NCI-H2227 (cell line): Measurements from ENCODE around the gene TPCN1.

Experiments used
- DNase-seq: peaks from one replicate; lab custom pipeline; 2025; ENCODE audit not compliant: unreplicated experiment; lab: John Stamatoyannopoulos, UW

Gene TPCN1

GRCh38 chr12:113301811-113302210 lies 80.5 kb downstream of the TPCN1 start:
- no peak for DNase-seq

GRCh38 chr12:113302466-113302865 lies 81.2 kb downstream of the TPCN1 start:
- DNase-seq = no peak

- DNase-seq = peak; percentile 70
Observed at GRCh38 chr12:113302886-113303640, 81.8 kb downstream of the TPCN1 start.

GRCh38 chr12:113305281-113305856 lies 84.1 kb downstream of the TPCN1 start:
- DNase-seq = no peak

- no peak for DNase-seq
Observed at GRCh38 chr12:113306382-113306781, 85.1 kb downstream of the TPCN1 start.

- no peak for DNase-seq
Observed at GRCh38 chr12:113310489-113310888, 89.2 kb downstream of the TPCN1 start.

- no peak for DNase-seq
Observed at GRCh38 chr12:113314121-113314529, 92.9 kb downstream of the TPCN1 start.

- no peak for DNase-seq
Observed at GRCh38 chr12:113315358-113315757, 94.1 kb downstream of the TPCN1 start.

GRCh38 chr12:113316155-113316554 lies 94.9 kb downstream of the TPCN1 start:
- DNase-seq = no peak

GRCh38 chr12:113317122-113317521 lies 95.9 kb downstream of the TPCN1 start:
- DNase-seq = no peak

GRCh38 chr12:113318046-113318656 lies 96.9 kb downstream of the TPCN1 start:
- no peak for DNase-seq

- no peak for DNase-seq
Observed at GRCh38 chr12:113318900-113319628, 97.8 kb downstream of the TPCN1 start.

GRCh38 chr12:113320401-113320800 lies 99.1 kb downstream of the TPCN1 start:
- no peak for DNase-seq

- no peak for DNase-seq
Observed at GRCh38 chr12:113322343-113322742, 101.1 kb downstream of the TPCN1 start.

GRCh38 chr12:113325916-113326315 lies 104.7 kb downstream of the TPCN1 start:
- DNase-seq = no peak

GRCh38 chr12:113326775-113327395 lies 105.6 kb downstream of the TPCN1 start:
- no peak for DNase-seq

- no peak for DNase-seq
Observed at GRCh38 chr12:113328368-113328889, 107.2 kb downstream of the TPCN1 start.

GRCh38 chr12:113329022-113329790 lies 107.9 kb downstream of the TPCN1 start:
- DNase-seq = no peak

- DNase-seq = no peak
Observed at GRCh38 chr12:113329791-113330417, 108.6 kb downstream of the TPCN1 start.

- DNase-seq = no peak
Observed at GRCh38 chr12:113330505-113330904, 109.2 kb downstream of the TPCN1 start.
